HG03442 (cell line): ENCODE measurements around the gene VASH2.
"Not testable (repeated sequence)": the region's sequence is repeated elsewhere in the genome, so short reads cannot be mapped to it uniquely, and the experiment has no call there.

ENCODE experiments used
- ATAC-seq: cut with Tn5 transposase; IDR thresholded peaks from one replicate; pipeline ENCODE4 v1.9.1; 2021; ENCODE audit warnings: mild to moderate bottlenecking, moderate library complexity; ENCODE audit not compliant: unreplicated experiment

Gene VASH2

GRCh38 chr1:212954514-212954913 is 4.2 kb downstream of the VASH2 start:
- no peak for ATAC-seq

DNA sequence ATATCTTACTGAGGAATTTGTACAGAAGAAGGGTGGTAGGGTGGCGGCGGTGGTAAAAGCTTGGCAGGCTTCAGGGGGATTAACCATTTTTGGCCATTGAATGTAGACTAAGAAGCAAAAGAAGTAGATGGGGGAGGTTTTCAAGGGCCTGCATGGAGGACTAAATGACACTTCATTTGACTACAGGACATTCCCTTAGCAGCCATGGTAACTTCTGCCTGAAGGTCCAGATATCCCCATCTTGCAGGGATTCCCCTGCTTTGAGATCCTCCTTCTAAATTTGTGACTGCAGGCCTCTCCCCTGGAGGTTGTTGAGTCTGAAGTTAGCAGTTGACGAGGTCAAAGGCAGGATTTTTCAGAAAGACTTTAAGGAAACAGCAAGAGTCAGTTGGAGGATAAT is 4.8 kb downstream of the VASH2 start:
- no peak for ATAC-seq

- ATAC-seq: no peak
Observed at GRCh38 chr1:212955961-212956620, 5.8 kb downstream of the VASH2 start.

- no peak for ATAC-seq
Observed at GRCh38 chr1:212957546-212957945, 7.2 kb downstream of the VASH2 start.

GRCh38 chr1:212958175-212958574 is 7.8 kb downstream of the VASH2 start:
- ATAC-seq: no peak

DNA sequence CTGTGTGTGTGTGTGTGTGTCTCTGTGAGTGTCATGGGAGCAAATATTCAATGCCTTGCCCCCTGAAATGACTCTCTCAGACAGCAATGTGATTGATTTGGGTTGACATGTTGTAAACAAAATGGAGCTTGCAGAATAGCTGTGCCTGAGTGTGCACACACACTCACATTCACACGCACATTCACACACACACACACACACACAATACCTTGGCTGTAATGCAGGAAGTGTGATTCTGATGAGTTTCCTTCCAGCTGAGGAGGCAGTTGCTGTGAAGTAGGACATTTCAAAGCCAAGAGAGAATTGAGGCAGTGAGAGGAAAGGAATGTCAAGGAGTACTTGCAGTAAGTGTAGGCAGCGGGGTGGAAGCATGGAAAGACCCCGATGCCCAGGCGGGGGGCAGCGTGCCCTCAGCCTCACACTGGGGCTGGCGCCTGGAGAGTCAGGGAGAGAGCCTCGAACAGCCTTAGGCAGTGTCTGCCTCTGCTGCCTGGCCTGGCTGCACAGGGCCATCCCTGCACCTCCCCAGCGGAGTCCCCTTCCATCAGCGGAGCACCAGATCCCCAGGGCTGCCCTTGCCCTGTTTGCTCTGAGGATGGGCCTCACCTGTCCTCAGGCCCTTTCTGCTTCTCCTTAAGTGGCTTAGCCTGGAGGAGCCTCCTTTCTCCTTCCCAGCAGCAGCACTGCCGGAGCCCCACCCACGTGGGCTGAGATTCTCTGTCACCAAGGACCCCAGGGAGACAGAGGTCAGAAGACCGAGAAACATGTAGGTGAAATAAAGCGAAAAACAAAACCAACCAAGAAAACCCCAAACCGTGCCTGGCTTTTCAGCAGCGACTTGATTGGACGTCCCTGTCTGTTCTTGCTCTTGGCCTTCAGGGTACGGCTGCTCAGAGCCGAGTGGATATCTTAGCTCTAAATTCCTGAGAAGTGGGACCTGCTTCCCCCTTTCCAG is 9.2 kb downstream of the VASH2 start:
- peak; percentile 77 for ATAC-seq

DNA sequence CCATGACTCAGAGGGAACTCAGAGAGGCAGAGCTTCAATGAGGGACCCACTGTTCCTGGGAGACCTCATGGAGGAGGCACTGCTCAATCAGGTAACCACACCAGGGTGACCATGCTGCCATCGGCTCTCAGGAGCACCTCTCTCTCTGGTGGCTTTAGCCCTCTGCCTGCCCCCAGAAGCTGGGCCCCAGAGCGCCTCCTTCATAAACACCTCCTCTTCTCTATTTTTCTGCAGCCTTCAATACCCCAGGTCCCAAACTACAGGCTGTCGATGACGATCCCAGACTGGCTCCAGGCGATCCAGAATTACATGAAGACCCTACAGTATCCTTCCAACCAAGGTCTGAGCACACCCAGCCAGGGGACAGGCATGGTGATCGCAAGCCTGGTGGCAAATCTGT is 10.6 kb downstream of the VASH2 start:
- ATAC-seq: no peak

GRCh38 chr1:212962509-212962908 is 12.2 kb downstream of the VASH2 start:
- ATAC-seq: no peak

- no peak for ATAC-seq
Observed at GRCh38 chr1:212964102-212964501, 13.8 kb downstream of the VASH2 start.

- ATAC-seq: not testable (repeated sequence)
Observed at GRCh38 chr1:212964993-212965392, 14.7 kb downstream of the VASH2 start.

DNA sequence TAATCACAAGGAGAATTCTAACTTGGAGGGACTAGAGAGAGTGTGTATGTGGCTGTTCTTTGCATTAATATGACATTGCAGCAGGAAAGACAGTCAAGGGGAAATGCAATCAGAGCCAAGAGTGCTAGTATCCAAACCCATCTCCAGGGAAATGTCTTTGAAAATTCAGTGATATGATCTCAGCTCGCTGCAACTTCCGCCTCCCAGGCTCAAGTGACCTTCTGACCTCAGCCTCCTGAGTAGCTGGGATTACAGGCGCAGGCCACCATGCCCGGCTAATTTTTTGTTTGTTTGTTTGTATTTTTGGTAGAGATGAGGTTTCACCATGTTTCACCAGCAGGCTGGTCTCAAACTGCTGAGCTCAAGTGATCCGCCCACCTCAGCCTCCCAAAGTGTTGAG is 16.3 kb downstream of the VASH2 start:
- ATAC-seq: no peak

DNA sequence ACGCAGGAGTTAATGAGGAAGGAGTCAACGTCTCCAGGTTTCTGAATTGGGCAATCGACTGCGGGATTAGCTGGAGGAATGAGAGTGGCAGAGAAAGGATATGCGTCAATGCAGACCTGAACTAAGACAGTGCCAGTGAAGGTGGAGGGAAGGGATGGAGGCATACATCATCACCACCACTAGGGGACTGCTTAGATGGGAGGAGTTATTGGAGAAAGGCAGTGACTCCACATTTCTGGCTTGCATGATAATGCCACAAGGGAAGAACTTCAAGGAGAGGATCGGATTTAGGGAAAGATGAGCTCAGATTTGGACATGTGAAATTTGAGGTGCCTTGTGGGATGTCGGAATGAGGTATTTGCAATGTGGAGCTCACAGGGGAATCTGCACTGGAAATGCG is 17.5 kb downstream of the VASH2 start:
- peak; percentile 49 for ATAC-seq

GRCh38 chr1:212968368-212968863 is 18.1 kb downstream of the VASH2 start:
- ATAC-seq: no peak

GRCh38 chr1:212970085-212970484 is 19.7 kb downstream of the VASH2 start:
- ATAC-seq: no peak

GRCh38 chr1:212971312-212971711 is 21.0 kb downstream of the VASH2 start:
- ATAC-seq: no peak

- no peak for ATAC-seq
Observed at GRCh38 chr1:212973426-212973825, 23.1 kb downstream of the VASH2 start.

GRCh38 chr1:212973899-212974298 is 23.6 kb downstream of the VASH2 start:
- no peak for ATAC-seq

DNA sequence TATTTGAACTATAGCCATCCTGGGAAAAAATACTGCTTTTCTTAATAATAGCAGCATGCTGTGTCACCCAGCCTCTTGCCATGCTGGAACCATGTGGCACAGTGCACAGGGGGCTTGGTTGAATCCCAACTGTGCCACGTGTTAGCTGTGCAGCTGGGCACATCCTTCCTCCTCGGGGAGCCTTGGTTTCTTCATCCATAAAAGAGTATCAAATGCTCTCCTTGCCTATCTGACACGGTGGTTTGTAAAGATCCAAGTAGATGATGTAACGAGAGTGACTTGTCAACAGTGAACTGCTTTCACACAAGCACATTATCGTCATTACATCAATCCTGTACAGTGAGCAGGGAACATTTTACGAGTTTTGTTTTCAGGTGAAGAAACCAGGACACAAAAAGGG is 24.4 kb downstream of the VASH2 start:
- ATAC-seq: no peak

DNA sequence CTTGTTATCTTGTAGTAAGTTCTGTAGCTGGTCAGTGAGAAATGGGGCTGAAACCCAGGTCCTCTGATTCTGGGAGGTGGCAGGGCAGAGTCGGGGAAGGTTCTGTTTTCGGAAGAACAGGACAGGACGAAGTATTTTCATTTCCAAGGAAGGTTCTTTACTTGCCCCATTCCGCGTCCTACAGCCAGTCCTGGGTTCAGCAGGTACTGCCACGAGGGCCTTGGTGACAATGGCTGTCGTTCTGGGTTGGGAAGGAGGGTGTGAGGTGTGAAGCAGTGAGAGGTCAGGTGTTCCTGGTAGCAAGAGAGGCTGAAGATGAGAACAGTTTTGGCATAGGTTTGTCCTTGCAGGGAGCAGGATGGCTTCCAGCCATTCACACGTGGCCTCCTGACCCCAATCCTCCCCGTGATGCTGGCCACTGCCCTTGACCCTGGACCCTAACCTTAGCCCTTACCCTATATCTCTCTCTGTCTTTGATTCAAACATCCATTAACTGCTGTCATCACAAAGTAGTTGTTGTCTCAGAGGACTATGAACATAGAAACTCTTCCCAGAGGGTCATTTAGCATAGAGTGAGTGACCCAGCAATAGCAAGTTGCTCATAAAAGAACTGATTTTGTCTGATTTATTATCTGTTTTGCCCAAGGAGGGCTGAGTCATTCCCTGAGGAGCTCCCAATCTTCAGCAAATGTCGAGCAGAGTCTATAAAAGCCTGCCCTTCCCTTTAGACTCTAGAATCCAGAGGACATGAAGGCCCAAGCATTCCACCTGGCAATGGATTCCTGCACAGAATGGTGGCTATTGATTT is 25.0 kb downstream of the VASH2 start:
- no peak for ATAC-seq

DNA sequence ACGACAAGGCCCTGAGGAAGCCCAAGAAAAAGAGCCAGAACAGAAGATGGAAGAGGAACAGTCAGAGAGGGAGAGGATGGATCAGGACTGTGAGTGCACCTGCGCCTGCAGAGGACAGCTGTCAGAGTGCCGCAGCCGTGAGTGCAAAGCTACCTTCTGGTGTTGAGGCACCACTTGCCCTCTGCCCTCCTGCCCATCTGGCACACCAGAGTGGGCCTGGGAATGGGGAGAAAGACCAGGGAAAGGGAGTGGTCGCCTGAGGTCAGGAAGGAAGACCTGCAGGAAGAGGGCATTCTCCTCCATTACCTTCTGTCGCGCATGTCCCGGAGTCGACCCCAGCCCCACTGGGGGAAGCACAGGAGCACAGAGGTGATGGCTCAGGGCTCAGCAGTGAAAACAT is 26.2 kb downstream of the VASH2 start:
- no peak for ATAC-seq
